Hematopoietic multipotent progenitor cell treated with erythropoietin and hydrocortisone succinate and interleukin-3 and kit ligand, for 17 days (in vitro differentiated cells): ENCODE data around the gene MPP1.

Experiments
- DNase-seq: peaks from one replicate; pipeline ENCODE4 v3.0.0-alpha.2; 2015; ENCODE audit warnings: low spot score

Gene MPP1

GRCh38 chrX:154731881-154732280 is 73.4 kb downstream of the MPP1 start:
- no peak for DNase-seq

GRCh38 chrX:154731184-154731583 is 74.1 kb downstream of the MPP1 start:
- DNase-seq = no peak

DNA sequence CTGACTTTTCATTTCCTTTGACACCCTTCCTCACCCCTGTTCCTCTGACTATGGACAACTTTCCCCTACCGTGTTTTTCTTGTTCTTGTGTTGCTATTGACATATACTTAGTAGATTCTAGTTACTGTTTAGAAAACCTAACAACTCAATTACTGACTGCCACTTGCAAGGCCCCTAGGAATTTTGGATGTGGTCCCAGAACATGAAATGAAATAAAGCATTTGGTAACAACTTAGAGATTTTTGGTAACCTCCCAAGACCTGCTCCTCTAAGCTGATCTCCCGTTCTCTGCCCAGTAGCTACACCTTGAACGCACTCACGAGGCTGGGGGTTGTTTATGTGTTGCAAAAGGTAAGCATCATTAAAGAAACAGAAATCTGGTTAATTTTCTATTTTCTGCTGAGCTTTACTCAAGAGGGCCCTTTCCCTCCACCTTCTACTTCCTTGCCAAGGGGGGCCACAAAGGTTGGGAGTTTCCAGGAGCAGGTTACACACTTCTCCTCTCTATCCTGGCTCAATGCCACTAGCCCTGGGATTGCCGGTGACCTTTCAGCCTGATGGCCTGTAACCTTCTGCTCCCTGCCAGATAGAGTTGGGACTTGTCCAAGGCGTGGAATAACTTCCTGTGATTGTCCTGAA is 74.9 kb downstream of the MPP1 start:
- no peak for DNase-seq

DNA sequence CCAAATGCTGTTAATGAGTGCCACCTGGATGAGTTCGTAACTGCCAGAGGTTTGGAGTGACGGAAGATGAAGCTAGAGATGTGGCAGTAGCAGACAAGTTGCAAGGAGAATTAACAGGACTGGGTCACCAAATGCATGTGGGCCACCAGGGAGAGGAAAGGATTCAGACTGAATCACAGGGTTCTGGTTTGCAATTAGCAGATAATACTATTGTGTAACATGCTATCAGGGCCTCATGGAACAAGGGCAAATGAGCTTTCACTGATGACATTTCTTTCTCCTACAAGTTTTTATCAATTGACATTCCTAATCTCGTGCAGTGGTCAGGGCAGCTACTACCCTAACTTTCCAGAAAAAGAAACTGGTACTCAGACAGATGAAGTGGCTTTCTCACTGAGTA is 75.8 kb downstream of the MPP1 start:
- no peak for DNase-seq
